Mononuclear cell (primary cell): ENCODE results near the gene PLEKHM2. TPM values are rescaled to one million over a fixed set of nuclear protein-coding genes. Genes with fewer than 3 reads are reported as not detected.

Experiments
- H3K27me3 ChIP-seq: 2 replicates; pipeline ENCODE4 v1.6.0; 2011; ENCODE audit warnings: low read length, control low read depth; ENCODE audit not compliant: insufficient read depth
- H3K4me1 ChIP-seq: 2 replicates; pipeline ENCODE4 v1.5.1; 2011; ENCODE audit warnings: mild to moderate bottlenecking, low read length, control low read depth; ENCODE audit not compliant: insufficient read depth
- H3K4me3 ChIP-seq: 2 replicates; pipeline ENCODE4 v1.5.1; 2011; ENCODE audit warnings: mild to moderate bottlenecking, low read length, moderate library complexity
- H3K9me3 ChIP-seq: 2 replicates; pipeline ENCODE4 v1.5.1; 2011; ENCODE audit warnings: low read depth, mild to moderate bottlenecking, control low read depth, low read length
- total RNA-seq: library from RNA; depleted of rRNA; stranded (reverse); fragments of >200 nt; gene quantifications from one replicate; pipeline ENCODE4 v1.2.3, GENCODE V29; 2012

Gene PLEKHM2
- total RNA-seq, 1 donor, result 70.7 TPM

DNA sequence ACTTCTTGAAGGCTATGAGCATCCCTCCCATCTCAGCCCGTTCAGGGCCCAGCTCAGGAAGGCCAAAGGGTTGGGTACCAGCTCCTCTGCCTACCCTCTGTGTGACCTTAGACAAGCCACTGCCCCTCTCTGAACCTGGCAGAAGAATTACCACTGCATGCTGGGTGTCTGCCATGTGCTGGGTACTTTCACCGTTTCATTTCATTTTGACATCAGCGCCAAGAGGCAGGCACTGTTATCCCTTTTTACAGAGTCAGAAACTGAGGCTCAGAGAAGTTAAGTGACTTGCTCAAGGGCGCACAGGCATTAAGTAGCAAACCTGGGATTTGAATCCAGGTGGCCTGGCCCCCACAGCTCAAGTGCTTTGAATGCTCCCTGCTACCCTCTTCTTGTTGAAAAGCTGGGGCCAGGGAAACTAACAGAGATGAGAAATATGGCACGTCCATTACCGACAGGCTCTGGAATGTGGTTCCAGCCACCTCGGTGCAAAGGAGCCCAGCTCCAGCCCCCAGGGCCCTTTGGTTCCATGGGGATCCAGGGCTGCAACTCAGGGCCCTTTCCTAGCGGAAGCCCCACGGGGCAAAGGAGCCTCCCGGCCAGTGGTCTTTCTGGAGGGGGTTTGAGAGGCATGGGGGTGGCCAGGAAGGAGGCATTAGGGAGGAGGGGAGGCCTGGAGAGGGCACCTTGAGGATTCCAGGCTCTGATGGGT, 64.7 kb downstream of the PLEKHM2 start:
- H3K4me1 ChIP-seq, result no peaks in the 10 kb centered on the region
- H3K27me3 ChIP-seq, result no peaks in the 10 kb centered on the region
- no peaks in the 10 kb centered on the region for H3K9me3 ChIP-seq
- H3K4me3 ChIP-seq, result no peak overlapping the region

GRCh38 chr1:15749399-15750291, 65.5 kb downstream of the PLEKHM2 start:
- Histone ChIP-seq H3K4me3 (no peak overlapping the region), H3K27me3 (no peaks in the 10 kb centered on the region), H3K9me3 (no peaks in the 10 kb centered on the region), H3K4me1 (no peaks in the 10 kb centered on the region)

- H3K4me1 ChIP-seq, result no peaks in the 10 kb centered on the region
- no peaks in the 10 kb centered on the region for H3K9me3 ChIP-seq
- no peak overlapping the region for H3K4me3 ChIP-seq
- H3K27me3 ChIP-seq, result no peaks in the 10 kb centered on the region
These were observed 66.8 kb downstream of the PLEKHM2 start for GRCh38 chr1:15750924-15751323.

- Histone ChIP-seq H3K4me1 (peaks cover 5% of the 10 kb centered on the region), H3K4me3 (no peak overlapping the region), H3K9me3 (no peaks in the 10 kb centered on the region), H3K27me3 (peaks cover 6% of the 10 kb centered on the region)
These were observed 67.6 kb downstream of the PLEKHM2 start for GRCh38 chr1:15751717-15752116.

DNA sequence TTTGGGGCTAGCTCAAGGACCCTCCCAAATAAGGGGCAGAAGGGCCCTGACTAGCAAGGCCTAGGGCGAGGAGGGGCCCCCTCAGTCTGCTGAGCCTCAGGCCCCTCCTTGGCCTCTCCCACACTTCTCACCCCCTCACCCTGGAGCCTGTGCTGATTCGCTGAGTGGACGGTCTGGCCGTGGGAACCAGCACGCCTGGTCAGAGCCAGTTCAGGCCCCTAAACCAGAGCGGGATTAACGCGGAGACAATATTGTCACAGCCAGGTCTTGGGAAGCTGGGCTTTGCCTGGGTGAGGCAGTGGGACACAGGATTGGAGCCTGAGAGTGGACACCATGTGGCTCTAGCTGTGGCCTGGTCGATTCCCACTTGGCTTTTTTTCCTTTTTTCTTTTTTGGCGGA, 69.7 kb downstream of the PLEKHM2 start:
- no peak overlapping the region for H3K4me3 ChIP-seq
- H3K27me3 ChIP-seq, result peaks cover 21% of the 10 kb centered on the region
- H3K9me3 ChIP-seq, result no peaks in the 10 kb centered on the region
- peaks cover 6% of the 10 kb centered on the region for H3K4me1 ChIP-seq

- Histone ChIP-seq H3K4me3 (no peak overlapping the region), H3K9me3 (no peaks in the 10 kb centered on the region), H3K4me1 (peaks cover 10% of the 10 kb centered on the region), H3K27me3 (peaks cover 28% of the 10 kb centered on the region)
These were observed 71.0 kb downstream of the PLEKHM2 start for GRCh38 chr1:15755021-15755645.

GRCh38 chr1:15755646-15756040, 71.5 kb downstream of the PLEKHM2 start:
- no peak overlapping the region for H3K4me3 ChIP-seq
- peaks cover 32% of the 10 kb centered on the region for H3K27me3 ChIP-seq
- peaks cover 10% of the 10 kb centered on the region for H3K4me1 ChIP-seq
- H3K9me3 ChIP-seq, result no peaks in the 10 kb centered on the region

DNA sequence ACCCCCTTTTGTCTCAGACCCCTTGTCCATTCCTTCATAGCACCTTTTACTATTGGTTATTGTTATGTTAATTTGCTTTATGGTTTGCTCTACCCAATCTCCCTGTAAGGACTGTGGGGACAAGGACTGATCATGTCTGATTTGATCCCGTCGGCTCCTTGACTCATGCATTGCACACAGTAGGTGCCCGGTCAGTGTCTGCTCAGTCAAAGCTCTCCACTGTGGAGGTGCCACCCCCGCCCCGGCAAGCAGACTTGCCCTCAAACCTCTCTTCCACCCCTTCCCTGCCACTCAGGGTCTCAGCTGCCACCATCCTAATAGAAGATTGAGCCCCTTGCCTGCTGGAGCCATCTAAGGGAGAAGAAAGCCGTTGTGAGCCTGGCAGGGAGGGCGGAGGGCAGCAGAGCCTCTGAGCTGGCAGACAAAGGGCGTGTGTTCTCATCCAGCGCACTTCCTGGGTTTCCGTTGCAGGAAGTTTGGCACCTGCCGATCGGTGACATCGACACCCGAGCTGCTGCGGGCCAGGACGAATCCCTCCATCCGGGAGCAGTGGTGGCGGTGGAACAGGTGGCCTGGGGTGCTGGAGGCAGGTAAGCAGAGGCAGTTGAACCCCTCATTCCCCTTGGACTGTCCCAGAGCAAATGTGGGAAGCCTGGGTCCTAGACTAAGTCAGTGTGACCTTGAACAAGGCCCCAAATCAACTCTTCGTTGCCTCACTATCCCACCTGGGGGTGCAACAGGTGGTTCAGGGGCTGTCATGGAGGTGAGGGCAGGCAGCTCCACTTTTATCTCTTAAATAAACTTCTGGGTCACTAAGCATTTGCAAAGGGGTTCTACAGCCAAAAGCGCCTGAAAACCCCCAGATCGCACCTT, 72.3 kb downstream of the PLEKHM2 start:
- no peaks in the 10 kb centered on the region for H3K9me3 ChIP-seq
- H3K27me3 ChIP-seq, result peaks cover 39% of the 10 kb centered on the region
- H3K4me1 ChIP-seq, result peaks cover 10% of the 10 kb centered on the region
- no peak overlapping the region for H3K4me3 ChIP-seq

- peaks cover 10% of the 10 kb centered on the region for H3K4me1 ChIP-seq
- no peaks in the 10 kb centered on the region for H3K9me3 ChIP-seq
- peaks cover 42% of the 10 kb centered on the region for H3K27me3 ChIP-seq
- H3K4me3 ChIP-seq, result no peak overlapping the region
These were observed 73.0 kb downstream of the PLEKHM2 start for GRCh38 chr1:15757016-15757543.

GRCh38 chr1:15757575-15758342, 73.6 kb downstream of the PLEKHM2 start:
- Histone ChIP-seq H3K27me3 (peaks cover 42% of the 10 kb centered on the region), H3K4me1 (peaks cover 10% of the 10 kb centered on the region), H3K4me3 (no peak overlapping the region), H3K9me3 (no peaks in the 10 kb centered on the region)

DNA sequence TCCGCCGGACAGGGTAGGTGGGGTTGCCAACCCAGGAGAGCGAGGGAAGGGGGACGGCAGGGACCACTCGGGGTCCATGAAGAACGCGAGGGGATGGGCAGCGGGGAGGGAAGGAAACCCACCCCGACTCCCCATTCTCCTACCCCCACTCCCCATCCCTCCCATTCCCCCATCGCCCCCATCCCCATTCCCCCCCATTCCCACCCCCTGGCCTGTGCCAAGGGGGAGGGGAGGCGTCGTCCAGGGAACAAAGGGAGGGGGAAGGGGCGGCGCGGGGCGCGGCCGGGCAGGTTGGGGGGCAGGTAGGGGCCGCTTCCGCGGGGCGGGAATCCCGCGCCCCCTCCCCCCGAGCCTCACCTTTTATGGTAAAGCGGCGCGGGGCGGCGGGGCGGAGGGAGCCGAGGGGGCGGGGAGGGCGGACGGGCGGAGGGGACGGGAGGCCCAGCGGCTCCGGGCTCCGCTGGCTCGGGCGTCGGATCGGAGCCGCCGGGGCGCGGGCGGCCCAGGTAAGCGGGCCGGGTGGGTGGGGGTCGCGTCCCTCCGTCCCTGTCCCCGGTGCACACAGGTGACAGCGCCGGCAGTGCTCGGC, 74.3 kb downstream of the PLEKHM2 start, which contains the start of gene FBLIM1:
TSS of gene FBLIM1 (plus strand) at position 453 of the 589 bp plus-strand sequence. CDS start 6,189 bp downstream, outside the sequence.
- no peak within 1 kb of the TSS for H3K4me3 ChIP-seq
- peaks cover 10% of the 10 kb centered on the region for H3K4me1 ChIP-seq
- peaks cover 42% of the 10 kb centered on the region for H3K27me3 ChIP-seq
- H3K9me3 ChIP-seq, result no peaks in the 10 kb centered on the region

- Histone ChIP-seq H3K9me3 (no peaks in the 10 kb centered on the region), H3K4me3 (no peak overlapping the region), H3K27me3 (peaks cover 42% of the 10 kb centered on the region), H3K4me1 (peaks cover 10% of the 10 kb centered on the region)
These were observed 75.0 kb downstream of the PLEKHM2 start for GRCh38 chr1:15758953-15759661.
